ENCODE measurements around the gene LHX5.

GRCh38 chr12:113462998-113463745 is 8.5 kb downstream of the LHX5 start:
- TF ChIP-seq, protein P1, sequence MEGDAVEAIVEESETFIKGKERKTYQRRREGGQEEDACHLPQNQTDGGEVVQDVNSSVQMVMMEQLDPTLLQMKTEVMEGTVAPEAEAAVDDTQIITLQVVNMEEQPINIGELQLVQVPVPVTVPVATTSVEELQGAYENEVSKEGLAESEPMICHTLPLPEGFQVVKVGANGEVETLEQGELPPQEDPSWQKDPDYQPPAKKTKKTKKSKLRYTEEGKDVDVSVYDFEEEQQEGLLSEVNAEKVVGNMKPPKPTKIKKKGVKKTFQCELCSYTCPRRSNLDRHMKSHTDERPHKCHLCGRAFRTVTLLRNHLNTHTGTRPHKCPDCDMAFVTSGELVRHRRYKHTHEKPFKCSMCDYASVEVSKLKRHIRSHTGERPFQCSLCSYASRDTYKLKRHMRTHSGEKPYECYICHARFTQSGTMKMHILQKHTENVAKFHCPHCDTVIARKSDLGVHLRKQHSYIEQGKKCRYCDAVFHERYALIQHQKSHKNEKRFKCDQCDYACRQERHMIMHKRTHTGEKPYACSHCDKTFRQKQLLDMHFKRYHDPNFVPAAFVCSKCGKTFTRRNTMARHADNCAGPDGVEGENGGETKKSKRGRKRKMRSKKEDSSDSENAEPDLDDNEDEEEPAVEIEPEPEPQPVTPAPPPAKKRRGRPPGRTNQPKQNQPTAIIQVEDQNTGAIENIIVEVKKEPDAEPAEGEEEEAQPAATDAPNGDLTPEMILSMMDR (IDR thresholded peaks at IDR 0.05 in 8 of 11, conservative IDR thresholded peaks at IDR 0.05 in 3 of 11) = peak in 1 of 11 experiments; percentile 11
- TF ChIP-seq POLR2A (IDR thresholded peaks at IDR 0.05) = no peak

Data from spleen (tissue), 7 donors.